Measurements from ENCODE around the gene SLBP.

SLBP gene

GRCh38 chr4:1721003-1721665, 9.0 kb upstream of the SLBP start, which contains the start of the genes TACC3 and TMEM129:
Gene TACC3 (plus strand): TSS chr4:1721521. CDS start chr4:1723422, 1,901 bp downstream.
Gene TMEM129 (minus strand): TSS chr4:1721323. CDS start chr4:1720837, 486 bp downstream.
- TF ChIP-seq CTCF (IDR thresholded peaks at IDR 0.05; ENCODE audit: borderline replicate concordance, insufficient read depth, low read depth, low read length) = no peak
- peak within 1 kb of the TSS; percentile 95 for H3K4me3 ChIP-seq (ENCODE audit: low read depth, low read length)

DNA sequence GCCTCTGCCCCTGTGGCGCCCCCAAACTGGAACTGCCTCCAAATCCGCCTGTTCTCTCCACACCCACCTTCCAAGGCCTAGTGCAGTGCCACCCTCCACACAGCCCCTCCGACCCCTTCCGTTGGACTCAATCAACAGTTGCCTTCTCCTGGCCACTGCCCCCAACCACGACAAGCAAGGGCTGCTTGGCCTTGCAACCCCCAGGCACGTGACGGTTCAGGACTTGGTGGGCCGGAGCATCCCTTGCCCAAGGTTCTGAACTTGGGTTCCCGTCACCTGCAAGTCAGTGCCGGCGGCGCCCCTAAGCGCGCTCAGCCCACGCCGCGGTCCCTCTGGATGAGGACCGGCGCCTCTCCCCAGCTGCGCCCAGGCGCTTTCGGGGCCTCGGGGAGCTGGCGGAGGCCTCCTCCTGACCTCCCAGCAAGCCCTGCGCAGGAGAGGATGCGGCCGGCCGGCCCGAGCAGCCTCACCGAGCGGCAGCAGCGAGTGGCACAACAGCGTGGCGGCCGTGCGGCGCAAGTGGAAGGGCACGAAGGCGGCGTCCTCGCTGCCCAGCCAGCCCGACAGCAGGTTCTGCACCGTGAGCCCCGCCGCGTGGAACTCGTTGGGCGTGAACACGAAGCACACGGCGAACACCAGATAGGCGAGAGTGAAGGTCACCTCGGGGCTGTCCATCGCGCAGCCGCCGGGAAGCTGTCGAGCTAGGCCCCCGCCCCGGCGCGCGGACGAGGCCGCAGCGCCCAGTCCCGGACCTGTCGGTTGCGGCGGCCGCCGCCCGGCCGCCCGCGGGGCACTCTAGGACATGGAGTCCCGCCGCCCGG, 8.3 kb upstream of the SLBP start:
- peak overlapping the region; percentile 91 for H3K4me3 ChIP-seq (ENCODE audit: low read depth, low read length)
- TF ChIP-seq CTCF (IDR thresholded peaks at IDR 0.05; ENCODE audit: borderline replicate concordance, insufficient read depth, low read depth, low read length) = no peak

GRCh38 chr4:1718095-1718850, 6.2 kb upstream of the SLBP start:
- no peak overlapping the region for H3K4me3 ChIP-seq (ENCODE audit: low read depth, low read length)

DNA sequence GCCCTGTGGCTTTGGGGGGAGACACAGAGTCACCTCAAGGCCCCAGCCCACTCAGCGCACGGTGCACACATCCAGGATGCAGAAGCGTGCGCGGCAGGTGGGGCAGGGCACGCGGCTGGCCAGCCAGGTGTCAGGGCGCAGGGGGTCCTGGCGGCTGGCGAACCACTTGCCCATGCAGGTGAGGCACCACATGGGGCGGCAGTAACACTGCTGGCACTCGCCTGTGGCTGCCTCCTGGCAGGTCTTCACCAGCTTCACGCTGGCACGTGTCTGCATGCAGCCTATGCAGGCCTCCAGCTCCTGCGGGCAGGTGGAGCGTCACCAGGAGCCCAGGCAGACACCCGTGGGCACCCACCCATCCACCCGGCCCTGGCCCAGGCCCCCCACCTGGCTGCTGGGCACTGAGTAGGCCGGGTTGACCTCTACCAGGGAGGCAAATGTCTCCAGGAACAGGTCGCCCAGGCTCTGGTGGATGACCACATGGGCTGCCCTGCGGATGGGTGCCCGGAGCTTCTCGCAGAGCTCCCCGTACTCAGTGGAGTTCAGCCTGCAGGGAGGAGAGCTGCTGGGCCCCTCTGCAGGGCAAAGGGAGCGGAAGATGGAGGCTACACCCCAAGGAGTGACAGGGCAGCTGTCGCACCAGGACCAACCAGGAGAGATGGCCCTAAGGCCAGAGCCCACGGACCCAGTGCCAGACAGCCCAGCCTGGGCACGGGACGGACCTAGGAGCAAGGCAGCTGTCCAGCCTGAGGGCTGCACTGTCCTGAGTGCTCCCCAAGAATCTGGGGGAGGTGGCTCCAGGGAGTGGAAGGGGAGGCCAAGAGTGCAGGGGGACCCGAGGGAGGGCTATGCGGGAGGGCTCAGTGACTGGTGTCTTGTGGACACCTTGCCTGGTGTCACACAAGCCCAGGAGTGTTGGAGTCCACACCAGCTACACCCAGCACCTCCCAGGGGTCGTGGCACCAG, 5.3 kb upstream of the SLBP start:
- no peak overlapping the region for H3K4me3 ChIP-seq (ENCODE audit: low read depth, low read length)
- no peak for TF ChIP-seq CTCF (IDR thresholded peaks at IDR 0.05; ENCODE audit: borderline replicate concordance, insufficient read depth, low read depth, low read length)

More at GRCh38 chr4:1718095-1718850, 6.2 kb upstream of the SLBP start:
- TF ChIP-seq CTCF (IDR thresholded peaks at IDR 0.05; ENCODE audit: borderline replicate concordance, insufficient read depth, low read depth, low read length) = no peak

- no peak overlapping the region for H3K4me3 ChIP-seq (ENCODE audit: low read depth, low read length)
- TF ChIP-seq CTCF (IDR thresholded peaks at IDR 0.05; ENCODE audit: borderline replicate concordance, insufficient read depth, low read depth, low read length) = no peak
Measured at GRCh38 chr4:1716065-1716945, 4.2 kb upstream of the SLBP start.

Measured in GM12875 (cell line).